ENCODE data around the gene MAP9. TPM values are rescaled to one million over a fixed set of nuclear protein-coding genes. Genes with fewer than 3 reads are reported as not detected.
"Not testable (repeated sequence)": the region's sequence is repeated elsewhere in the genome, so short reads cannot be mapped to it uniquely, and the experiment has no call there.

MAP9 gene
- total RNA-seq: 3.6 and 4.2 TPM in 2 replicates

DNA sequence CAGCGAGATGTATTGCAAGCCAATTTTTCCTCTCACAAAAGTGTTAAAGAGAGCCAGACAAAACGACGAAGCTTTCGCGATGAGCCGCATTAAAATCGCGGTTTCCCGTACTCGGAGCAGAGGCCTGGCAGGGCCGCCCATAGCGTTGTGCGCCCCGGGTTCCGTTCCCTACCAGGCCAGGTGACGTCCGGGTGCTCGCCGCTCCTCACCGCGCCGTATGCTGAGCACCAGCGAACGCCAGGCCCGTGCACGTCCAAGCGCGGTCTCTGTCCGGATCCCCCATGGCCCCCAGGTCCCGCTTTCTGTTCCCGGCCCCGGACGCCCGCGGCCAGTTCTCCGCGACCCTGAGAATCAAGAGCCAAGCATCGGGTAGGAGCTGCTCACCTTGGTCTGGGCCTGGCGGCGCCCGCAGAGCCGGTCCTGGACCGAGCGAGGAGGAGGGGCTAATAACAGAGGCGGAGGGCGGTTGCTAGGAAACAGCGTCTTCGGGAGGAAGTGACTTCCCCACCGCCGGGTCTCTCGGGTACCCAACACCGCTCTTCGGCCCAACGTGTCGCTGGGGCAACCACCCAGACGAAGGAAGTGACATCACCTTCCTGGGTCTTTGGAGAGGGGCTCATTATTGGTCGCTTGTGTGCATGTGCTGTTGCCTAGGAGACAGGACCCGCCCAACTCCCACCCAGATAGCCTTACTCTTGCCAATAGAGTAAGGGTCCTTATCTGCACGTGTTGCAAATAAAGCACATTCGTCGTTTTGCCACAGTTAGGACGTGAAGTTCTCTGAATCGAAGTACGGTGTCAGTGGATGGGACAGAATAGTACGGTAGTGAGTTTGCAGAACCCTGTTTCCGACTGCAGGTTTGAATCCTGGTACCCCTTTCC, at the start of gene MAP9:
Gene MAP9, minus strand, starts transcription at position 579 of the 882 bp plus-strand sequence. CDS start 1,115 bp downstream, outside the sequence.
- TF ChIP-seq, protein P1, sequence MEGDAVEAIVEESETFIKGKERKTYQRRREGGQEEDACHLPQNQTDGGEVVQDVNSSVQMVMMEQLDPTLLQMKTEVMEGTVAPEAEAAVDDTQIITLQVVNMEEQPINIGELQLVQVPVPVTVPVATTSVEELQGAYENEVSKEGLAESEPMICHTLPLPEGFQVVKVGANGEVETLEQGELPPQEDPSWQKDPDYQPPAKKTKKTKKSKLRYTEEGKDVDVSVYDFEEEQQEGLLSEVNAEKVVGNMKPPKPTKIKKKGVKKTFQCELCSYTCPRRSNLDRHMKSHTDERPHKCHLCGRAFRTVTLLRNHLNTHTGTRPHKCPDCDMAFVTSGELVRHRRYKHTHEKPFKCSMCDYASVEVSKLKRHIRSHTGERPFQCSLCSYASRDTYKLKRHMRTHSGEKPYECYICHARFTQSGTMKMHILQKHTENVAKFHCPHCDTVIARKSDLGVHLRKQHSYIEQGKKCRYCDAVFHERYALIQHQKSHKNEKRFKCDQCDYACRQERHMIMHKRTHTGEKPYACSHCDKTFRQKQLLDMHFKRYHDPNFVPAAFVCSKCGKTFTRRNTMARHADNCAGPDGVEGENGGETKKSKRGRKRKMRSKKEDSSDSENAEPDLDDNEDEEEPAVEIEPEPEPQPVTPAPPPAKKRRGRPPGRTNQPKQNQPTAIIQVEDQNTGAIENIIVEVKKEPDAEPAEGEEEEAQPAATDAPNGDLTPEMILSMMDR (IDR thresholded peaks at IDR 0.05; ENCODE audit: insufficient read depth, low read length, severe bottlenecking): no peak
- no peaks in the 10 kb centered on the region for H3K27me3 ChIP-seq (ENCODE audit: control insufficient read depth, insufficient read depth, low read length)
- FAIRE-seq: peak; percentile 52
- no peaks in the 10 kb centered on the region for H3K36me3 ChIP-seq (ENCODE audit: control insufficient read depth, insufficient read depth, low read length)
- H3K4me3 ChIP-seq (ENCODE audit: low read depth, low read length): peak within 1 kb of the TSS; percentile 60
- peak; percentile 90 for DNase-seq (ENCODE audit: low read depth)

DNA sequence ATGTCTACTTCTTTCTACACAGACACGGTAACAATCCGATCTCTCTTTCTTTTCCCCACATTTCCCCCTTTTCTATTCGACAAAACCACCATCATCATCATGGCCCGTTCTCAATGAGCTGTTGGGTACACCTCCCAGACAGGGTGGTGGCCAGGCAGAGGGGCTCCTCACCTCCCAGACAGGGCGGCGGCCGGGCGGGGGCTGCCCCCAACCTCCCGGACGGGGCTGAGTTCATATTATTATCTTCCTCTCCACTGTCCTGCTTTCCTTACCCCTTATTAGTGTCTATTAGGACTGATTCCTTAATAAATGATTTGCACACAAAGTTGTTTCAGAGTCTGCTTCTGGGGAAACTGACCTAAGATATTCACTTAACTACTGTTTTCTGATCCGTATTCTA, 48.0 kb upstream of the MAP9 start:
- H3K36me3 ChIP-seq (ENCODE audit: control insufficient read depth, insufficient read depth, low read length); FAIRE-seq; H3K27me3 ChIP-seq (ENCODE audit: control insufficient read depth, insufficient read depth, low read length); H3K4me3 ChIP-seq (ENCODE audit: low read depth, low read length); DNase-seq (ENCODE audit: low read depth): not testable (repeated sequence)

DNA sequence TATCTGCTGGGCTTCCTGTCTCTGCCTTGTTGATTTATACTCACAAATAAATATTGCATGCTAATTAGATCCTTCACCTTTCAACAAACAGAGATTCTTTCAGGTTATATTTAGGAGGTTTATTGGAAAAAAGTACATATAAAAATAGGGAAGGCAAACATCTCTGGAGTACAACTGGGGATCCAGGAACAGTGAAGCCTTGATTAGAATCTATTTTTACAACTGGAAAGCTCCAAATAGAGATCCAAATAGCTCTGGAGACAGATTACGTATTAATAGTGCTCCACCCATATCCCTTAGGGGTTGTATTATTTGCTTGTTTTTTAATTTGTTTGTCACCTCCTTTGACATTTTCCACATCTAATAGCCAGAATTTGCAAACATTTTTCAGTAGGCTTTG, 46.9 kb upstream of the MAP9 start:
- DNase-seq (ENCODE audit: low read depth) (no peak), FAIRE-seq (no peak)
- TF ChIP-seq, protein P1 (IDR thresholded peaks at IDR 0.05; ENCODE audit: insufficient read depth, low read length, severe bottlenecking): no peak
- H3K27me3 ChIP-seq (ENCODE audit: control insufficient read depth, insufficient read depth, low read length): no peaks in the 10 kb centered on the region
- no peaks in the 10 kb centered on the region for H3K36me3 ChIP-seq (ENCODE audit: control insufficient read depth, insufficient read depth, low read length)
- H3K4me3 ChIP-seq (ENCODE audit: low read depth, low read length): no peak overlapping the region

DNA sequence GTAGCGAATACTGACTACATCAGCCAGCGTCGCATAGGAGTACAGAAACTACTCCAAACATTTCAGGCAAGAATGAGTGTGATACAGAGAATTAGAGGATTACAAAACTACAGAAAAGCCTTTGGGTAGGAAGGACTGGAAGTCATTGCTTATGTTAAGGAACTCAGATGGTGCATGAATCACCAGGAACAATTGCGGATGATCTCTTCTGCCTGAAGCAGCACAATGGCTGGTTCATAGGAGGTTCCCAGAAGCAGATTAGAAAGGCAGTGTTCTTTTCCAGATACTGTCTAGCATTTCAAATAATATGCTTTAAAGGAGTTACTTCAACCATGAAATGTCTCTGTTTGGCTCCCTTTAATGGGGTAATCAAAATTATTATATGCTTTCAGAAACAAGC, 42.5 kb upstream of the MAP9 start:
- TF ChIP-seq, protein P1 (IDR thresholded peaks at IDR 0.05; ENCODE audit: insufficient read depth, low read length, severe bottlenecking): no peak
- Histone ChIP-seq H3K27me3 (ENCODE audit: control insufficient read depth, insufficient read depth, low read length) (no peaks in the 10 kb centered on the region), H3K36me3 (ENCODE audit: control insufficient read depth, insufficient read depth, low read length) (no peaks in the 10 kb centered on the region), H3K4me3 (ENCODE audit: low read depth, low read length) (no peak overlapping the region)
- FAIRE-seq: no peak
- DNase-seq (ENCODE audit: low read depth): peak; percentile 68

DNA sequence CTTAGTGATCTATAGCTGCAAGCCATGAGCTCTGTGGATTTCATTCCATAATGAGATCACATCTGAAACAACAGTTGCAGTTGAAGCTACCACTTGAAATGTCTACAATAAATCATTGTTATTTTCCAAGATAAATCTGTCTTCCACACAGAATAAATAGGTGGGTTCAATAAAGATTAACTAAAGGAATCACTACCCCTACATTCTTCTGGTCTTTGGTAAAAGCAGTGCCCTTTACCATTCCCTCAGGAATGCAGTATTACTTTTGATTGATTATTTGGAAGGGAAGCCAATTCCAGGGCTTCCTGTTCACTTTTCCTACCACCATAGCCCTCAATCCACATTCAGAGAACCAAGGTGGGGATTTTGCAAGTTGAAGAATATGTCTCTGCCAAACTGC, 38.9 kb upstream of the MAP9 start:
- Histone ChIP-seq H3K4me3 (ENCODE audit: low read depth, low read length) (no peak overlapping the region), H3K27me3 (ENCODE audit: control insufficient read depth, insufficient read depth, low read length) (no peaks in the 10 kb centered on the region), H3K36me3 (ENCODE audit: control insufficient read depth, insufficient read depth, low read length) (no peaks in the 10 kb centered on the region)
- no peak for DNase-seq (ENCODE audit: low read depth)
- no peak for FAIRE-seq
- TF ChIP-seq, protein P1 (IDR thresholded peaks at IDR 0.05; ENCODE audit: insufficient read depth, low read length, severe bottlenecking): no peak

DNA sequence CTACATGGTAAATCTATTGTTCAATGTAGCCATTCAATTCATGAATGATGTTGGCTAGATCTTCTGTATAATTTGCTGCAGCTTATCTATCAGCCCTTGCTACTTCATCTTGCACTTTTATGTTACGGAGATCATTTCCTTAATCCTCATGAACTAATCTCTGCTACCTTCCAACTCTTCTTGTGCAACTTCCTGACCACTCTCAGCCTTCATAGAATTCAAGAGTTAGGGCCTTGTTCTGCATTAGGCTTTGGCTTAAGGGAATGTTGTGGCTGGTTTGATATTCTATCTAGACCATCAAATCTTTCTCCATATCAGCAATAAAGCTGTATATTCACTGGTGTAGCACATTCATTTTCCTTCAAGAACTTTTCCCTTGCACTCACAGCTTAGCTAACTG, 36.7 kb upstream of the MAP9 start:
- FAIRE-seq: no peak
- no peak overlapping the region for H3K4me3 ChIP-seq (ENCODE audit: low read depth, low read length)
- H3K27me3 ChIP-seq (ENCODE audit: control insufficient read depth, insufficient read depth, low read length): no peaks in the 10 kb centered on the region
- H3K36me3 ChIP-seq (ENCODE audit: control insufficient read depth, insufficient read depth, low read length): no peaks in the 10 kb centered on the region
- no peak for DNase-seq (ENCODE audit: low read depth)
- TF ChIP-seq, protein P1 (IDR thresholded peaks at IDR 0.05; ENCODE audit: insufficient read depth, low read length, severe bottlenecking): no peak
